ENCODE results near the gene RHBDL3. TPM values are rescaled to one million over a fixed set of nuclear protein-coding genes. Genes with fewer than 3 reads are reported as not detected.

The RHBDL3 gene
- total RNA-seq, 1 experiment from 2014 or later, result 8.5 TPM

- Histone ChIP-seq H3K4me3 (ENCODE audit: insufficient read depth, low read depth, low read length) (no peak overlapping the region), H3K36me3 (replicated peaks; ENCODE audit: control insufficient read depth, insufficient read depth, low read length) (no peaks in the 10 kb centered on the region), H3K27me3 (ENCODE audit: control insufficient read depth, insufficient read depth, low read length) (no peaks in the 10 kb centered on the region)
- no peak for DNase-seq
These were observed 26.5 kb downstream of the RHBDL3 start for GRCh38 chr17:32292094-32292493.

GRCh38 chr17:32297424-32297823, 31.8 kb downstream of the RHBDL3 start:
- DNase-seq, result no peak
- Histone ChIP-seq H3K4me3 (ENCODE audit: insufficient read depth, low read depth, low read length) (no peak overlapping the region), H3K36me3 (replicated peaks; ENCODE audit: control insufficient read depth, insufficient read depth, low read length) (no peaks in the 10 kb centered on the region), H3K27me3 (ENCODE audit: control insufficient read depth, insufficient read depth, low read length) (no peaks in the 10 kb centered on the region)

- H3K36me3 ChIP-seq (replicated peaks; ENCODE audit: control insufficient read depth, insufficient read depth, low read length), result no peaks in the 10 kb centered on the region
- H3K4me3 ChIP-seq (ENCODE audit: insufficient read depth, low read depth, low read length), result no peak overlapping the region
- DNase-seq, result no peak
- no peaks in the 10 kb centered on the region for H3K27me3 ChIP-seq (ENCODE audit: control insufficient read depth, insufficient read depth, low read length)
These were observed 32.2 kb downstream of the RHBDL3 start for GRCh38 chr17:32297860-32298259.

- no peaks in the 10 kb centered on the region for H3K36me3 ChIP-seq (replicated peaks; ENCODE audit: control insufficient read depth, insufficient read depth, low read length)
- H3K27me3 ChIP-seq (ENCODE audit: control insufficient read depth, insufficient read depth, low read length), result no peaks in the 10 kb centered on the region
- no peak for DNase-seq
- no peak overlapping the region for H3K4me3 ChIP-seq (ENCODE audit: insufficient read depth, low read depth, low read length)
These were observed 32.7 kb downstream of the RHBDL3 start for GRCh38 chr17:32298298-32298697.

- no peak overlapping the region for H3K4me3 ChIP-seq (ENCODE audit: insufficient read depth, low read depth, low read length)
- no peak for DNase-seq
- H3K36me3 ChIP-seq (replicated peaks; ENCODE audit: control insufficient read depth, insufficient read depth, low read length), result no peaks in the 10 kb centered on the region
- H3K27me3 ChIP-seq (ENCODE audit: control insufficient read depth, insufficient read depth, low read length), result no peaks in the 10 kb centered on the region
These were observed 33.3 kb downstream of the RHBDL3 start for GRCh38 chr17:32298721-32299579.

GRCh38 chr17:32299580-32300164, 34.0 kb downstream of the RHBDL3 start:
- no peaks in the 10 kb centered on the region for H3K27me3 ChIP-seq (ENCODE audit: control insufficient read depth, insufficient read depth, low read length)
- DNase-seq, result no peak

GRCh38 chr17:32302037-32302436, 36.4 kb downstream of the RHBDL3 start:
- Histone ChIP-seq H3K27me3 (ENCODE audit: control insufficient read depth, insufficient read depth, low read length) (no peaks in the 10 kb centered on the region), H3K36me3 (replicated peaks; ENCODE audit: control insufficient read depth, insufficient read depth, low read length) (no peaks in the 10 kb centered on the region), H3K4me3 (ENCODE audit: insufficient read depth, low read depth, low read length) (no peak overlapping the region)
- DNase-seq, result no peak

More at GRCh38 chr17:32299580-32300164, 34.0 kb downstream of the RHBDL3 start:
- H3K4me3 ChIP-seq (ENCODE audit: insufficient read depth, low read depth, low read length), result no peak overlapping the region
- H3K36me3 ChIP-seq (replicated peaks; ENCODE audit: control insufficient read depth, insufficient read depth, low read length), result no peaks in the 10 kb centered on the region

GRCh38 chr17:32302860-32303649, 37.4 kb downstream of the RHBDL3 start:
- Histone ChIP-seq H3K27me3 (ENCODE audit: control insufficient read depth, insufficient read depth, low read length) (no peaks in the 10 kb centered on the region), H3K36me3 (replicated peaks; ENCODE audit: control insufficient read depth, insufficient read depth, low read length) (no peaks in the 10 kb centered on the region), H3K4me3 (ENCODE audit: insufficient read depth, low read depth, low read length) (no peak overlapping the region)
- DNase-seq, result peak; percentile 88

GRCh38 chr17:32303781-32304288, 38.2 kb downstream of the RHBDL3 start:
- H3K4me3 ChIP-seq (ENCODE audit: insufficient read depth, low read depth, low read length), result no peak overlapping the region
- DNase-seq, result no peak

GRCh38 chr17:32305049-32305448, 39.4 kb downstream of the RHBDL3 start:
- no peak for DNase-seq
- H3K4me3 ChIP-seq (ENCODE audit: insufficient read depth, low read depth, low read length), result no peak overlapping the region
- H3K36me3 ChIP-seq (replicated peaks; ENCODE audit: control insufficient read depth, insufficient read depth, low read length), result no peaks in the 10 kb centered on the region
- no peaks in the 10 kb centered on the region for H3K27me3 ChIP-seq (ENCODE audit: control insufficient read depth, insufficient read depth, low read length)

More at GRCh38 chr17:32303781-32304288, 38.2 kb downstream of the RHBDL3 start:
- Histone ChIP-seq H3K27me3 (ENCODE audit: control insufficient read depth, insufficient read depth, low read length) (no peaks in the 10 kb centered on the region), H3K36me3 (replicated peaks; ENCODE audit: control insufficient read depth, insufficient read depth, low read length) (no peaks in the 10 kb centered on the region)

GRCh38 chr17:32307658-32308057, 42.0 kb downstream of the RHBDL3 start:
- DNase-seq, result no peak
- H3K4me3 ChIP-seq (ENCODE audit: insufficient read depth, low read depth, low read length), result no peak overlapping the region
- no peaks in the 10 kb centered on the region for H3K36me3 ChIP-seq (replicated peaks; ENCODE audit: control insufficient read depth, insufficient read depth, low read length)
- H3K27me3 ChIP-seq (ENCODE audit: control insufficient read depth, insufficient read depth, low read length), result no peaks in the 10 kb centered on the region

GRCh38 chr17:32311028-32311536, 45.5 kb downstream of the RHBDL3 start:
- Histone ChIP-seq H3K36me3 (replicated peaks; ENCODE audit: control insufficient read depth, insufficient read depth, low read length) (no peaks in the 10 kb centered on the region), H3K27me3 (ENCODE audit: control insufficient read depth, insufficient read depth, low read length) (no peaks in the 10 kb centered on the region), H3K4me3 (ENCODE audit: insufficient read depth, low read depth, low read length) (no peak overlapping the region)
- peak; percentile 64 for DNase-seq

GRCh38 chr17:32314636-32315035, 49.0 kb downstream of the RHBDL3 start:
- DNase-seq, result no peak
- H3K36me3 ChIP-seq (replicated peaks; ENCODE audit: control insufficient read depth, insufficient read depth, low read length), result no peaks in the 10 kb centered on the region
- no peak overlapping the region for H3K4me3 ChIP-seq (ENCODE audit: insufficient read depth, low read depth, low read length)
- H3K27me3 ChIP-seq (ENCODE audit: control insufficient read depth, insufficient read depth, low read length), result no peaks in the 10 kb centered on the region

GRCh38 chr17:32315171-32315570, 49.5 kb downstream of the RHBDL3 start:
- Histone ChIP-seq H3K36me3 (replicated peaks; ENCODE audit: control insufficient read depth, insufficient read depth, low read length) (no peaks in the 10 kb centered on the region), H3K27me3 (ENCODE audit: control insufficient read depth, insufficient read depth, low read length) (no peaks in the 10 kb centered on the region), H3K4me3 (ENCODE audit: insufficient read depth, low read depth, low read length) (no peak overlapping the region)
- DNase-seq, result no peak

All from H7 (cell line).